Measurements from ENCODE around the gene ABCG8. TPM values are rescaled to one million over a fixed set of nuclear protein-coding genes. Genes with fewer than 3 reads are reported as not detected.

The ABCG8 gene
- total RNA-seq, 1 donor from 2014 or later = not detected

- H3K27ac Mint-ChIP-seq (ENCODE audit: unreplicated experiment) = no peak overlapping the region
- no peaks in the 10 kb centered on the region for H3K9me3 Mint-ChIP-seq (ENCODE audit: unreplicated experiment)
- H3K27me3 Mint-ChIP-seq (ENCODE audit: unreplicated experiment) = no peaks in the 10 kb centered on the region
- no peak overlapping the region for H3K4me3 Mint-ChIP-seq (ENCODE audit: unreplicated experiment)
- DNase-seq (ENCODE audit: low spot score) = no peak
- no peaks in the 10 kb centered on the region for H3K36me3 Mint-ChIP-seq (ENCODE audit: low read depth, unreplicated experiment)
- no peak for TF ChIP-seq CTCF (IDR thresholded peaks at IDR 0.05; ENCODE audit: unreplicated experiment)
- H3K4me1 Mint-ChIP-seq (ENCODE audit: unreplicated experiment) = no peaks in the 10 kb centered on the region
Measured at GRCh38 chr2:43824512-43824911, 14.3 kb upstream of the ABCG8 start.

DNA sequence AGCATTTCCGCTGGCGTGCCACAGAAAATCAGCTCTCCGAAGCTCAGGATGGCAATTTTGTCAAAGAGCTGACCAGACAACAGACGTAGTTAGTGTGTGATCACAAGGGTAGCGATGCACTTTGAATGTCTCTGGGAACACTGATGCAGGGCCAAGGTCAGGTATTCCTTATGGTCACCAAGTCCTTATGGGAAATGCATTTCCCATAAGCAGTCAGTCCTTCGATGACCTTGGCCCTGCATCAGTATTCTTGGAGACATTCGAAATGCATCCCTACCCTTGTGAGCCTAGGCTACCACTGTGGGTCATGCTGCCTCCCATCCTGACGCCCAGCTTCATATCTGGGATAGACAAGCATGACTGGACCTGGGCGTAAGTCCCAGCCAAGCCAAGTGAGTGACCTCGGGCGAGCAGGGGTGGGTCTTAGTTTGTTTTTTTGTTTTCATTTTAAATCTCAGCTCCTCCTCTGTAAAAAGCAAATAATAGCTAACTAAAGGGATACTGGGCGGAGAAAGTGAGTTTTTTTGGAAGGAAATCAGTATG is 13.7 kb upstream of the ABCG8 start:
- Mint-ChIP-seq H3K27ac (ENCODE audit: unreplicated experiment) (no peak overlapping the region), H3K36me3 (ENCODE audit: low read depth, unreplicated experiment) (no peaks in the 10 kb centered on the region), H3K27me3 (ENCODE audit: unreplicated experiment) (no peaks in the 10 kb centered on the region), H3K4me1 (ENCODE audit: unreplicated experiment) (no peaks in the 10 kb centered on the region), H3K9me3 (ENCODE audit: unreplicated experiment) (no peaks in the 10 kb centered on the region), H3K4me3 (ENCODE audit: unreplicated experiment) (no peak overlapping the region)
- TF ChIP-seq CTCF (IDR thresholded peaks at IDR 0.05; ENCODE audit: unreplicated experiment) = no peak
- no peak for DNase-seq (ENCODE audit: low spot score)

GRCh38 chr2:43825841-43826240 is 12.9 kb upstream of the ABCG8 start:
- no peaks in the 10 kb centered on the region for H3K4me1 Mint-ChIP-seq (ENCODE audit: unreplicated experiment)
- DNase-seq (ENCODE audit: low spot score) = no peak
- H3K9me3 Mint-ChIP-seq (ENCODE audit: unreplicated experiment) = no peaks in the 10 kb centered on the region
- H3K27ac Mint-ChIP-seq (ENCODE audit: unreplicated experiment) = no peak overlapping the region
- TF ChIP-seq CTCF (IDR thresholded peaks at IDR 0.05; ENCODE audit: unreplicated experiment) = no peak
- no peaks in the 10 kb centered on the region for H3K27me3 Mint-ChIP-seq (ENCODE audit: unreplicated experiment)
- H3K36me3 Mint-ChIP-seq (ENCODE audit: low read depth, unreplicated experiment) = no peaks in the 10 kb centered on the region
- no peak overlapping the region for H3K4me3 Mint-ChIP-seq (ENCODE audit: unreplicated experiment)

DNA sequence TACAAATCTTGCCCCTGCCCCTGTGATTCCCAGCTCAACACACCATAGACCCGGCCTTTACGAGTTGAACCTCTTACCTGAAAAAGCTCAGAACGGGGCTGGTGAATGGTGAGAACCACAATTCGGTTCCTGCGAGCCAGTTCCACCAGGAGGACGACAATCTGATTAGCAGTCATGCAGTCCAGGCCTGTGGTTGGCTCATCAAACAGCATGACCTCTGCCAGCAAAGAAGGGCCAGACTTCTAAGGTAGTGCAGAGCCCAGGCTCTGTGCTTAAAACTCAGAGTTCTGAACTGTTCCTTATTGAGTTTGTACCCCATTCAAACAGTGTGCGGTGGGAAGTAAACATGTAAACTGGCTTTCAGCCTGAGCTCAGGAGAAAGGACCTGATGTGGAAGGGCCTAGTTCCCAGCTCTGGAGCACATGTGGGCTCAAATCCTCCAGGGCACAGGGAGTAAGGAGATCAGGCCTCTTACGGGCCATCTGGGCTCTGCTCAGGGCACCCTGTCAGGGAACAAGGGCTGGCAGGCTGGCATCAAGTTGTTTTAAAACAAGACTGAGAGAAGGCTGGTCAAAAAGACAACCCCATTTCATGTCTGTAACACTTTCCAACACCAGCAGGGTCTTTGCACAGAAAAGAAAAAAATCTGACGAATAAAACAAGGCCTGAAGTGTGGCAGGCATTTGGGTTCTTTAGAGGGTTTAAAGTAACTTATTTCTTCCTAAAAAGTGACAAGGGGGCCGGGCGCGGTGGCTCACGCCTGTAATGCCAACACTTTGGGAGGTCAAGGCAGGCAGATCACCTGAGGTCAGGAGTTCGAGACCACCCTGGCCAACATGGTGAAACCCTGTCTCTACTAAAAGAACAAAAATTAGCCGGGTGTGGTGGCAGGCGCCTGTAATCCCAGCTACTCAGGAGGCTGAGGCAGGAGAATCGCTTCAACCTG is 12.2 kb upstream of the ABCG8 start:
- DNase-seq (ENCODE audit: low spot score) = no peak
- H3K4me3 Mint-ChIP-seq (ENCODE audit: unreplicated experiment) = no peak overlapping the region
- no peak overlapping the region for H3K27ac Mint-ChIP-seq (ENCODE audit: unreplicated experiment)
- peaks cover 3% of the 10 kb centered on the region for H3K4me1 Mint-ChIP-seq (ENCODE audit: unreplicated experiment)
- no peaks in the 10 kb centered on the region for H3K36me3 Mint-ChIP-seq (ENCODE audit: low read depth, unreplicated experiment)
- H3K9me3 Mint-ChIP-seq (ENCODE audit: unreplicated experiment) = no peaks in the 10 kb centered on the region
- no peak for TF ChIP-seq CTCF (IDR thresholded peaks at IDR 0.05; ENCODE audit: unreplicated experiment)
- H3K27me3 Mint-ChIP-seq (ENCODE audit: unreplicated experiment) = peaks cover 2% of the 10 kb centered on the region
